GM18909 (cell line): ENCODE measurements around the gene CAMTA1.

Experiments
- ATAC-seq: cut with Tn5 transposase; IDR thresholded peaks from one replicate; pipeline ENCODE4 v1.9.1; 2021; ENCODE audit warnings: mild to moderate bottlenecking; ENCODE audit not compliant: unreplicated experiment, poor library complexity

The CAMTA1 gene

GRCh38 chr1:7464736-7465135, 679.5 kb downstream of the CAMTA1 start:
- no peak for ATAC-seq

DNA sequence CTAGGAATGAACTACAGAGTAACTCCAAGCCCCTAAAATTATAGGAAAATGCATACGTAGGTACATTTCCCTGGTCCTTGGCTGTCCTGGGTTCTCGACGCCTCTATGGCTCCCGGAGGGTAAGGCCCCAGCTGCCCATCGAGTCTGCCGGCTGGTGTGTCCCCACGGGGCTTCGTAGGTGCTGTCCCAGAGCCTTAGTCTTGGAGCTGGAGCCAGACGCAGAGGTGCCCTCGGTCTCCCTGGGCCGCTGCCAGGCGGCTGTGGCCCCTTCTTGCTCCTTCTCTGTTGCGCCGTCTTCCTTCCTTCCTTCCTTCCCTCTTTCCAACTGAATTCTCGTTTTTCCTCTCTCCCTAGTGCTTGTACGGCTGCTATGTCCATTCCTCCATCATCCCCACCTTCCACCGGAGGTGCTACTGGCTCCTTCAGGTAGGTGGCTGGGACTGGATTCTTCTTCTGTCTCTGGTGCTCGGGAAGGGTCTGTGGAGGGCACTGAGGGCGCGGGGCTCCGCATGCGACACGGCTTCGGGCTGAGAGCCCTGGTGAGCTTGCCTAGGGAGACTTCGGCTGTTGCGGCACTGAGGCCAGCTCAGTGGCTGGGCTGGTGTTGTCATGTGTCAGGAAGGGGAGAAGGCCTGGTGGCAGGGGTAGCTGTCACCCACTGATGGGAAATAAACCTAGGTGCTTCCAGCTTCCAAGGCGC, 682.4 kb downstream of the CAMTA1 start:
- ATAC-seq: no peak

DNA sequence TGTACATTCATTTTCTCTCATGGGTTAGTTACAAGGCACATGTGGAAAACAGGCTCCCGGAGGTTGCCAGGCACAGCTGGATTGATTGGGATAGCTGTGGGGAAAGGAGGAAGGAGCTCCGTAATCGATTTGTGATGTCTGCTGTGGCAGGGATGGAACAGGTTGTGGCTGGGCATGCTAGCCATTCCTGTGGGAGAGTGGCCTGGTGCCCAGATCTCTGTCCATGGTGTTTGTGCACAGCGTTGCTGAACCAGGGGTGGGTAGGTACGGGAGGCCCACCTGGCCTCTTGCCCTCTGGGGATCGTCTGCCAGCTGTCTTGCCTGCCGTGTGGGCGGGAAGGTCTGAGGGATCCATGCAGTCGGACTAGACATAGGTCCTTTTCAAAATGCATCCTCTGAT, 683.0 kb downstream of the CAMTA1 start:
- no peak for ATAC-seq

- ATAC-seq: no peak
These were observed 684.1 kb downstream of the CAMTA1 start for GRCh38 chr1:7469255-7469938.

GRCh38 chr1:7470904-7471638, 685.8 kb downstream of the CAMTA1 start:
- ATAC-seq: no peak

DNA sequence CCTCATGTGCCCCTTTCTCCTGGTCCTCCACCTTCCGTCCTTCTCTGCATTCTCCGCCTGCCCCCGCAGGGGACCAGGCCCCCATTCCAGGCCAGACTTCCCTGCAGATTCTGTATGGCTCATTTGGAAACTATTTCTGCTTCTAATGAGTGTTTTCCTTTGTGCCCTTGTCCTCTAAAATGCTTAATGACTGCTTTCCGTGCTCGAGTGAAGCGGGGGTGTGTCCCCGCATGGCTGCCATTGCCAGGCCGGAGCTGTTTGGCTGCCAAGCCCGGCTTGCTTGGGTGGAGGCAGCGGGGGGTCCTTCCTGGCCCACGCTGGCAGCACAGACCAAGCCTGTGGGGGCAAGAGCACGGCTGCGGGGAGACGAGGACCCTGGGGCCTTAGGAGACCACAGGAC, 686.6 kb downstream of the CAMTA1 start:
- ATAC-seq: no peak

- ATAC-seq: no peak
These were observed 688.2 kb downstream of the CAMTA1 start for GRCh38 chr1:7473223-7474142.

GRCh38 chr1:7474143-7474490, 688.9 kb downstream of the CAMTA1 start:
- no peak for ATAC-seq

GRCh38 chr1:7474786-7475502, 689.7 kb downstream of the CAMTA1 start:
- ATAC-seq: no peak

DNA sequence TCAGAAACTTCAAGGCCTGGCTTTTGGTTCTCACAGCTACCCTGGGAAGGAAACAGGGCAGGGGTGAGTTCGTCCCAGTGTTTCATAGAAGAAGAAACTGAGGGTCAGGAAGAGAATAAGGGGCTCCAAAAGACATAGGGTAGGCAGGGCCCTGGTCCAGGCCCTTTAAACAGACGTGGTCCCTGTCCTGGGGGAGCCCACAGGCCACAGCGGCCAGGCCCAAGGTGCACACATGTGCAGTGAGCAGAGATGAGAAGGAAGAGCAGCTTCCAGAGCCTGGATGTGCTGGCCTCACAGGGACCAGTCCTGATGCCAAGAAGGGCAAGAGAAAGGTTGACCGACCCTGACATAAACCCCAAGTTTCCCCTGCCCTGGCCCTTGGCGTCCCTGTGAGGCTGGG, 690.4 kb downstream of the CAMTA1 start:
- ATAC-seq: no peak

- ATAC-seq: no peak
These were observed 691.1 kb downstream of the CAMTA1 start for GRCh38 chr1:7476402-7476801.

DNA sequence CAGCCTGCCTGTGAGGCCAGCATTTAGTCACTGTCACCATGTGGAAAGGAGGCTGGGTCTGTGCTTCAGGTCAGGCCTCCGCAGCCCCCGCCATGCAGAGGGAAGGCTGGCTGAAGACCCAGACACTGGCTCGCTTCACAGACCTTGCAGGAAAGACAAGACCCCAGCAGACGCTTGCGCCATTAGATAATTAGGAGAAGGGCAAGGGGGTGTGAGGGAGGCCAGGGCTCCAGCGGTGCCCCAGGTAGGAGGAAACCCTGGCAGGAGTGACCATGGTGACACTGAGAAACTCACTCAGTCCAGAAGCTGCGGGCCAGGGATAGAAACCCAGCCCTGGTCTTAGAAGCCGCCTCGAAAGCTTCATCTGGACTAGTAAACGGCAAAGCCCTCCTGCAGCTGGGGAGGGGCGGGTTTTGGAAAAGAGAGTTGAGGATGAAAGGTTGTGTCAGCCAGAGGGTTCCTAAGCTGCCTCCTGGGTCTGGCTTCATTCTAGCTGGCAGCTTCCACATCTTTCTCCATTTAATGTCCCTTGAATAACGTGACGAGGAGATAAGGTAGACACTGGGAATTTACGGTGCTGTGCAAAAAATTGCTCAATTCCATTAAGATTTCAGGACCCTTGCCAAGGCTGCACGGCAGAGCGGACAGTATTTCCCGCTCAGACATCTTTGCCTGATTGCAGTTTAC, 691.8 kb downstream of the CAMTA1 start:
- ATAC-seq: no peak

DNA sequence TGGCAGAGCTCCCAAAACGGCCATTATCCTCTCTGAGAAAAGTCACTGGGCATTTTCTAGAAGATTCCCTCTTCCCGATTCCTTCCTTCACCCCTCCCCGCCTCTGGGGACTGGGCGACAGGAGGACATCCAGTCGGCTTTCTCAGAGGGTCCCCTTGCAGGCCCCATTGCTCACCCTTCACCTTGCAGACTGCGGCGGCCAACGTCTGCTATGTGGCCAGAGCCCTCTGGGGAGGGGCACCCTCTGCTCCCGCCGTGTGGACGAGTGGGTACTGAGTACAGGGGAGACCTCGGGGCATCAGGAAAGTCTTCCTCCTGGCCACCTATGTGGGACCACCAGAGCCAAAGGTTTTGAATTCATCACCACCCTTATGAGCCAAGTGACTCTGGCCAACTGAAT, 692.3 kb downstream of the CAMTA1 start:
- ATAC-seq: no peak

DNA sequence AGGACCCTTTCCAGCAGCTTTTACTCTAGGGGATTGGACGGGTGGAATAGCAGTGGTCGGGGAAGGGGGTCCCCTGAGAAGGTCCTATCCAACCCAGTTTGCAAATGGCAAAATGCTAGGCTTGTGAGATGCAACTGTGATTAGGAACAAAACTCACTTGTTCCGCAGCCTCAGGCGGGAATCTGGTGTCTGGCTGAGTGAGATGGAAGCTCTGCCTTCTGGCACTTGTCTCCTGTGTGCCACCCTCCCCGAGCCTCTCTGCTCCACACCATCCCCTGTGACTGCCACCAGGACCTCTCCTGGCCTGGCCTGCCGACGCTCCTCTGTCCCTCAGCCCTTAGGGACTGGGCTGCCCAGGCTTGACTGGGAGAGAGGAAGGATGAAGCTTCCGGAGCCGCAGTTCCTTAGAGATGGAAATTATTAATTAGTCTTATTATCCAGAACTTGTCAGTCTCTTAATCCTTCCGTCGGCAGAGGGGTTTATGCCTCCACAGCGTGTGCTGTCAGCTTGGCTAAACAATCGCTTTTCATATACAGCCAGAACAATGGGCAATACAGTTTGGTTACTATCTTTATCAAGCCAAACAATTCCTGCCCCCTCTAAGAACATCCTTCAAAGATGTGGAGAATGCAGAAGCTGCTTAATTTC, 693.0 kb downstream of the CAMTA1 start:
- ATAC-seq: no peak

DNA sequence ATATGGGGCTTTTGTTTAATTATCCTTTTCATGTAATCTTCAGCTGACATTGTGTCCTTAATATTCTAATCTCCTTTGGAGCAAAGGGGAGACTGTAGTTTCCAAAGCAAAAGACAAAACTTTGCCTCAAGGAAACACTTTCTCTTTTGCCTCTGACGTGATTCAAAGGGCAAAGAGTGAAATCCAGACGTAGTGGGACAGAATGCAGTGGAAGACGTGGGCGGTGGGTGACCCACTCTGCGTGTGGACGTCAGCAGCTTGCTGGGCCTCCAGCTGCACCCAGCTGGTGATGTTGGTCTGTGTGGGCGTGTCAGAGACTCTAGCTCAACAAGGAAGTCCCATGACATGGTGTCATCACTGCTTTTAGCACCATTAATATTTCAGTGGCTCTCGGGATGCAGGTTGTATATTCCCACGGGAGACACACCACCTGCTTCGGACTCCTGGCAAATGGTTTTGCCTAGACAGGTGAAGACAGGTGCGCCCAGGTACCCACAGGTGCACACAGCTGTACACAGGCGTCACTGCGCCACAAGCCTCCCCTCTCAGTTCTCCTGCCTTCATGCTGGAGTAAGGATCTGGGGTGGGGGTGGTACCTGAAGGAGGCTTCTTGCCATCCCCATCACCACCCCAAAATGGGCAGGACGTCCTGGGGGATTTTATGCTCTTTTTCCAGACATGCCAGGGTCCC, 693.7 kb downstream of the CAMTA1 start:
- no peak for ATAC-seq

GRCh38 chr1:7479571-7479970, 694.3 kb downstream of the CAMTA1 start:
- ATAC-seq: no peak

DNA sequence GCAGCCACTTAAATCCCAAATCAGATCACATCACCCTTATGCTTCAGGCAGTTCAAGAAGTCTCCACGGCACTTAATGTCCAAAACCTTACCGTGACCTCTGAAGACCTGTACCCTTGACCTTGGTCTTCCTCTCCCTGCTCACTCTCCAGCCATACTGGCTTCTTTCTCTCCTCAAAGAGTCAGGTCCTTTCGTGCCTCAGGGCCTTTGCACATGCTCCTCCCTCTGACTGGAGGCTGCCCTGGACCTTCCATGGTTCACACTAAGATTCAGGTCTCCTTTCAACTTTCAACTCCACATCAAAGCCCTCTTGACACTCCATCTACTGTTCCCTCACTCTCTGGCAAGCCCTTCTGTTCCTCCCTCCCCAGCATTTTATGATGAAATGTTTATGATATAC, 695.9 kb downstream of the CAMTA1 start:
- ATAC-seq: no peak

DNA sequence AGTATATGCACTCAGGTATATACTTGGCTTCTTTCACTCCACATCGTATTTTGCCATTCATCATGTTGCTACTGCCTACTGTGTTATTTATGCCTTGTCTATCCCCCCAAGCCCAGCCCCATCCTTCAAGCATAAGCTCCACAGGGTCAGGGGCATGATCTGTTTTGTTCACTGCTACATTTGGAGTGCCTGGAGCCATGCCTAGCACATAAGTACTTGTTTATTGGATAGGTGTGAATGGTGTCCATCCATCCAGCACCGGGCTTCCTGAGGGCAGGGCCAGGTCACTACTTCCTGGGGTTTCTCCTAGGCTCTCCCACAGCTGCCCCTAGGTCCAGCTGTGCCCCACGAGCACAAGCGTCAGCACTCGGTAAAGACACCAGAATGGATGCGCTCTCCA, 696.8 kb downstream of the CAMTA1 start:
- no peak for ATAC-seq
